ENCODE measurements around the gene THOP1.

Gene THOP1

GRCh38 chr19:2793126-2793525, 7.8 kb downstream of the THOP1 start:
- no peak overlapping the region for H3K9ac ChIP-seq (ENCODE audit: low read length)
- H3K4me3 ChIP-seq (ENCODE audit: low read length) = no peak overlapping the region
- H3K27ac ChIP-seq (ENCODE audit: low read depth, low read length) = no peak overlapping the region
- peaks cover 8% of the 10 kb centered on the region for H3K36me3 ChIP-seq (ENCODE audit: control insufficient read depth, insufficient read depth, low read length)
- H3K27me3 ChIP-seq (ENCODE audit: control insufficient read depth, insufficient read depth, low read length) = no peaks in the 10 kb centered on the region
- no peaks in the 10 kb centered on the region for H3K4me1 ChIP-seq (ENCODE audit: control insufficient read depth, insufficient read depth, low read length)

GRCh38 chr19:2793577-2793976, 8.3 kb downstream of the THOP1 start:
- Histone ChIP-seq H3K27ac (ENCODE audit: low read depth, low read length) (no peak overlapping the region), H3K9ac (ENCODE audit: low read length) (no peak overlapping the region), H3K4me3 (ENCODE audit: low read length) (no peak overlapping the region), H3K36me3 (ENCODE audit: control insufficient read depth, insufficient read depth, low read length) (peaks cover 11% of the 10 kb centered on the region), H3K27me3 (ENCODE audit: control insufficient read depth, insufficient read depth, low read length) (no peaks in the 10 kb centered on the region), H3K4me1 (ENCODE audit: control insufficient read depth, insufficient read depth, low read length) (no peaks in the 10 kb centered on the region)

- Histone ChIP-seq H3K27ac (ENCODE audit: low read depth, low read length) (no peak overlapping the region), H3K4me3 (ENCODE audit: low read length) (no peak overlapping the region), H3K36me3 (ENCODE audit: control insufficient read depth, insufficient read depth, low read length) (peaks cover 10% of the 10 kb centered on the region)
Measured at GRCh38 chr19:2795827-2796658, 10.7 kb downstream of the THOP1 start.

GRCh38 chr19:2796659-2797266, 11.5 kb downstream of the THOP1 start:
- Histone ChIP-seq H3K4me1 (ENCODE audit: control insufficient read depth, insufficient read depth, low read length) (no peaks in the 10 kb centered on the region), H3K9ac (ENCODE audit: low read length) (no peak overlapping the region), H3K27me3 (ENCODE audit: control insufficient read depth, insufficient read depth, low read length) (no peaks in the 10 kb centered on the region), H3K36me3 (ENCODE audit: control insufficient read depth, insufficient read depth, low read length) (peaks cover 12% of the 10 kb centered on the region), H3K4me3 (ENCODE audit: low read length) (no peak overlapping the region), H3K27ac (ENCODE audit: low read depth, low read length) (no peak overlapping the region)

More at GRCh38 chr19:2795827-2796658, 10.7 kb downstream of the THOP1 start:
- Histone ChIP-seq H3K9ac (ENCODE audit: low read length) (no peak overlapping the region), H3K4me1 (ENCODE audit: control insufficient read depth, insufficient read depth, low read length) (no peaks in the 10 kb centered on the region), H3K27me3 (ENCODE audit: control insufficient read depth, insufficient read depth, low read length) (no peaks in the 10 kb centered on the region)

- H3K27ac ChIP-seq (ENCODE audit: low read depth, low read length) = no peak overlapping the region
- H3K36me3 ChIP-seq (ENCODE audit: control insufficient read depth, insufficient read depth, low read length) = peaks cover 14% of the 10 kb centered on the region
Measured at GRCh38 chr19:2797280-2797679, 12.0 kb downstream of the THOP1 start.

GRCh38 chr19:2798158-2798685, 12.9 kb downstream of the THOP1 start:
- no peaks in the 10 kb centered on the region for H3K27me3 ChIP-seq (ENCODE audit: control insufficient read depth, insufficient read depth, low read length)
- no peaks in the 10 kb centered on the region for H3K4me1 ChIP-seq (ENCODE audit: control insufficient read depth, insufficient read depth, low read length)
- no peak overlapping the region for H3K9ac ChIP-seq (ENCODE audit: low read length)
- no peak overlapping the region for H3K4me3 ChIP-seq (ENCODE audit: low read length)
- H3K27ac ChIP-seq (ENCODE audit: low read depth, low read length) = no peak overlapping the region
- peaks cover 14% of the 10 kb centered on the region for H3K36me3 ChIP-seq (ENCODE audit: control insufficient read depth, insufficient read depth, low read length)

More at GRCh38 chr19:2797280-2797679, 12.0 kb downstream of the THOP1 start:
- H3K9ac ChIP-seq (ENCODE audit: low read length) = no peak overlapping the region
- no peak overlapping the region for H3K4me3 ChIP-seq (ENCODE audit: low read length)
- H3K4me1 ChIP-seq (ENCODE audit: control insufficient read depth, insufficient read depth, low read length) = no peaks in the 10 kb centered on the region
- no peaks in the 10 kb centered on the region for H3K27me3 ChIP-seq (ENCODE audit: control insufficient read depth, insufficient read depth, low read length)

GRCh38 chr19:2798733-2799132, 13.4 kb downstream of the THOP1 start:
- H3K36me3 ChIP-seq (ENCODE audit: control insufficient read depth, insufficient read depth, low read length) = peaks cover 14% of the 10 kb centered on the region
- no peaks in the 10 kb centered on the region for H3K27me3 ChIP-seq (ENCODE audit: control insufficient read depth, insufficient read depth, low read length)
- H3K4me1 ChIP-seq (ENCODE audit: control insufficient read depth, insufficient read depth, low read length) = no peaks in the 10 kb centered on the region
- H3K27ac ChIP-seq (ENCODE audit: low read depth, low read length) = no peak overlapping the region
- H3K9ac ChIP-seq (ENCODE audit: low read length) = no peak overlapping the region
- H3K4me3 ChIP-seq (ENCODE audit: low read length) = no peak overlapping the region

DNA sequence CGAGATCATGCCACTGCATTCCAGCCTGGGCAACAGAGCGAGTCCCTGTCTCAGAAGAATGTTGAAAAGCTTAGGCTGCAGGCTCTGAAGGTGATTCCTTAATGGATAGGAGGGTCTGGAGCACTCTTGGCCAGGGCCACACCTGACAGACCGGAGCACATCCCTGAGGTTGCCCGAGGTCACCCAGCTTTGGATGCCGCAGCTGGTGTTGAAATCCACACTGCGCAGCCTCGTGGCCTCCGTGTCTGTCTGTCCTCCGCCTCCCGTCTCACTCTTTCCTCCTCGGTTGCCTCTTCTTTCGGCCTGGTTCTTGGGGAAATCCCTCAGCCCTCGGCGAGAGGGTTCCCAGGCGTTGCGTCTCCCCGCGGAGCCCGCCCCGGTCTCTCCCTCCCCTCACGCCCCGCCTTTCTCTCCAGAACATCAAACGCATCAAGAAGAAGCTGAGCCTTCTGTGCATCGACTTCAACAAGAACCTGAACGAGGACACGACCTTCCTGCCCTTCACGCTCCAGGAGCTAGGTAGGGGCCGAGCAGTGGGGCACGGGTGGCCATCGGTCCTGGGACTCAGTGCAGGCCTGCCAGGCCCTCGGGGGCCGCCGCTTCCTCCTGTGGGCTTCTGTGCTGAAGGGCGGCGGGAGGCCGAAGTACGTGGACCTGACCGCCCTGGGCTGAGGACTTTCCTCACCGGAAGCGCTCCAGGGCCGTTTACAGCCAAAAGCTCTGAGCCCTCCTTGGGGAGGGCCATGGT, 14.1 kb downstream of the THOP1 start:
- Histone ChIP-seq H3K9ac (ENCODE audit: low read length) (no peak overlapping the region), H3K4me3 (ENCODE audit: low read length) (no peak overlapping the region), H3K27ac (ENCODE audit: low read depth, low read length) (no peak overlapping the region), H3K27me3 (ENCODE audit: control insufficient read depth, insufficient read depth, low read length) (no peaks in the 10 kb centered on the region), H3K4me1 (ENCODE audit: control insufficient read depth, insufficient read depth, low read length) (no peaks in the 10 kb centered on the region), H3K36me3 (ENCODE audit: control insufficient read depth, insufficient read depth, low read length) (peaks cover 14% of the 10 kb centered on the region)

- Histone ChIP-seq H3K36me3 (ENCODE audit: control insufficient read depth, insufficient read depth, low read length) (peaks cover 20% of the 10 kb centered on the region), H3K4me1 (ENCODE audit: control insufficient read depth, insufficient read depth, low read length) (no peaks in the 10 kb centered on the region), H3K27ac (ENCODE audit: low read depth, low read length) (no peak overlapping the region), H3K27me3 (ENCODE audit: control insufficient read depth, insufficient read depth, low read length) (no peaks in the 10 kb centered on the region), H3K9ac (ENCODE audit: low read length) (no peak overlapping the region), H3K4me3 (ENCODE audit: low read length) (no peak overlapping the region)
Measured at GRCh38 chr19:2800506-2800905, 15.2 kb downstream of the THOP1 start.

GRCh38 chr19:2802826-2803225, 17.5 kb downstream of the THOP1 start:
- Histone ChIP-seq H3K9ac (ENCODE audit: low read length) (no peak overlapping the region), H3K27ac (ENCODE audit: low read depth, low read length) (no peak overlapping the region), H3K27me3 (ENCODE audit: control insufficient read depth, insufficient read depth, low read length) (no peaks in the 10 kb centered on the region), H3K4me1 (ENCODE audit: control insufficient read depth, insufficient read depth, low read length) (no peaks in the 10 kb centered on the region), H3K36me3 (ENCODE audit: control insufficient read depth, insufficient read depth, low read length) (peaks cover 27% of the 10 kb centered on the region), H3K4me3 (ENCODE audit: low read length) (no peak overlapping the region)

DNA sequence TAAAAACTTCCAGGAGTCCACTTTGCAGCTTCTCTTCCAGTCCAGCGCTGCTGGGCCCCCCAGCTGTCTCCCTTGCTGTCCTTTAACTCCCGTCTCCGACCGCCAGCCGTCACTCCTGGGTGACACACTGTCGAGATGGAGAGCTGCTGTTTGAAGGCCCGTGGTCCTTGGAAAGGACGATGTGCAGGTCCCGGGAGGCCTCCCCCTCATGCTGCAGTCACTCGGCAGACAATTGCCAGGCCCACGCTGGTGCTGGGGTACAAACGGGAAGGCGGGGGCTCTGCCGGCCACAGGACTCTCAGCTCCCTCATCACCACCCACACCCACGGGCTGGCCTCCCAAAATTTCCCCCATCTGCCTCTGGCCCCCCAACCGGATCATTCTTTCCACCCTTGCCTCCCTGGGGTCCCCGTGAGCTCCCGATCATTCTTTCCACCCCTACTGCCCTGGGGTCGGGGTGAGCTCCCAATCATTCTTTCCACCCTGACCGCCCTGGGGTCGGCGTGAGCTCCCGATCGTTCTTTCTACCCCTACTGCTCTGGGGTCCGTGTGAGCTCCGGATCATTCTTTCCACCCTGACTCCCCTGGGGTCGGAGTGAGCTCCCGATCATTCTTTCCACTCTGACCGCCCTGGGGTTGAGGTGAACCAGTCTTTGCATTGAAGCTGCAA, 18.3 kb downstream of the THOP1 start:
- H3K27ac ChIP-seq (ENCODE audit: low read depth, low read length) = no peak overlapping the region
- peaks cover 26% of the 10 kb centered on the region for H3K36me3 ChIP-seq (ENCODE audit: control insufficient read depth, insufficient read depth, low read length)
- no peaks in the 10 kb centered on the region for H3K4me1 ChIP-seq (ENCODE audit: control insufficient read depth, insufficient read depth, low read length)
- no peaks in the 10 kb centered on the region for H3K27me3 ChIP-seq (ENCODE audit: control insufficient read depth, insufficient read depth, low read length)
- H3K4me3 ChIP-seq (ENCODE audit: low read length) = no peak overlapping the region
- no peak overlapping the region for H3K9ac ChIP-seq (ENCODE audit: low read length)

All from rectal smooth muscle tissue (tissue), 1 donor.